HG03135 (cell line): ENCODE data around the gene ACTA1.
"Not testable (repeated sequence)": the region's sequence is repeated elsewhere in the genome, so short reads cannot be mapped to it uniquely, and the experiment has no call there.

Experiments used
- ATAC-seq: cut with Tn5 transposase; IDR thresholded peaks from one replicate; pipeline ENCODE4 v1.9.1; 2021; ENCODE audit warnings: mild to moderate bottlenecking, moderate library complexity; ENCODE audit not compliant: unreplicated experiment

ACTA1 gene

DNA sequence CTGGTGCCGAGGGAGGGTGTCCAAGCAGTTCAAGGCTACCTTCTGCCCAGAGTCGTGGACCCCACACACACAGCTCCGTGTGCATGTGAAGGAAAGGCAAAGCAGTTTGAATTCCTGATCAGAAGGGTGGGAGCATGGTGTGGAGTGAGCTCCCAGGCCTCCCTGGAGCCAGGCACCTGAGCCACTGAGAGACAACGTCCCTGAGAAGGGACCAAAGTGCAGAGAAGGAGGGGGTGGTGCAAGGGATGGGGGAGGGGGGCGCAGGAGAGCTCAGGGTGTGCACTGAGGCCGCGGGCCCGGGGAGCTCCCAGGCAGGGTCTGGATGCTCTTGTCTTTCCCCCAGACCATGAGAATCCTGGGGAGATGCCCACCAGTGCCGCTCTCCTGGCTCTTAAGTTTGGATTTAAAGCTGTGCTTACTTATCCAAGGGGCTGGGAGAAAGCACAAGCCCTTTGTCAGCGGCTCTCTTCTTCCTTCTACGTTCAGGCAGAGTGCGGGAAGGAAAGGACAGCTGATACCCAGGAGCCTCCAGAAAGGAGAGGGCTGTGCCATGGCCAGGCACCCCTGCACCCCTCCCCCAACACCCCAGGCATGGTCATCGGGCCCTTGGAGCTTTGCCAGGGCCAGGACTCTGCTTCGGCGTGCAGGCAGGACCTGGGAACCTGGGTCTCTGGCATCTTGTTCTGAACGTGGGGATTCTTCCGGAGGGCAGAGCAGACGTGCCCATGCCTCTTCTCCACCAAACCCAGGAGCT, 24.1 kb downstream of the ACTA1 start:
- no peak for ATAC-seq

GRCh38 chr1:229408458-229409037, 25.3 kb downstream of the ACTA1 start:
- no peak for ATAC-seq

- no peak for ATAC-seq
These were observed 26.5 kb downstream of the ACTA1 start for GRCh38 chr1:229407206-229408026.

DNA sequence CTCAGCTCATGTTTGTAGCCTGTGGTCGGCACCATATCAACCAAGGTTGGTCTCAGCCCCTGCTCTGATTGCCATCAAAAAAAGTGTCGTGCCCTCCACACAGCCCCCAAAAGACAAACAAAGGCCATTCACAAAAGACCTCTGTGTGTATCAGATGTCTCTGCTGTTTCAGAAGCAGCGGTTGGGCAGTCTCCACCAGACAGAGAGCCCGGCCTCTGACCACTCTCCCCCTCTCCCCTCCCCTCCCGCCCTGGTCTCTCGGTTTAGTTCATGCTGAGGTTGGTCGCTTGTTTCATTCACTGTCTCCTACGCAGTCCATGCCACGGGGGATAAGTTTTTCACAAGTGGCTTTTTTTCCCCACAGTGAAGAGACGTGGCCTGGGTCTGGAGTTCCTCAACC, 27.1 kb downstream of the ACTA1 start:
- ATAC-seq, result no peak

DNA sequence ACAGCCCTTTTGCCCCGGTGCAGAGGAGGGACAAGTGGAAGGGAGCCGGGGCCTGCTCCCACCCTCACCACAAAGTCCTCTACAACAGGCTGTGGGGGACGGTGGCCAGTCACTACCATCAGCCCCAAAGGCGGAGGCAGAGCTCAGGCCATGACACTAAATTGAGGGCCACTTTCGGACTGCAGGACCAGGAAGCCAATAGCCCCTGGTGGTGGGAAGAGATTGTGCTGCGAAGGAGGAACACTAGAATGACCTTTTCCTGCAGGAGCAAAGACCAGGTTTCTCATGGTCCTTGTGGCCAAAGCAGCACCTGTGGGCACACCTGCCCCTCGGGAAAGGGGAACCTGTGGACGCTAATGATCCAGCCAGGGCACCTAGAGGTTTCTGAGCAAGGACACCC, 30.3 kb downstream of the ACTA1 start:
- ATAC-seq, result no peak

DNA sequence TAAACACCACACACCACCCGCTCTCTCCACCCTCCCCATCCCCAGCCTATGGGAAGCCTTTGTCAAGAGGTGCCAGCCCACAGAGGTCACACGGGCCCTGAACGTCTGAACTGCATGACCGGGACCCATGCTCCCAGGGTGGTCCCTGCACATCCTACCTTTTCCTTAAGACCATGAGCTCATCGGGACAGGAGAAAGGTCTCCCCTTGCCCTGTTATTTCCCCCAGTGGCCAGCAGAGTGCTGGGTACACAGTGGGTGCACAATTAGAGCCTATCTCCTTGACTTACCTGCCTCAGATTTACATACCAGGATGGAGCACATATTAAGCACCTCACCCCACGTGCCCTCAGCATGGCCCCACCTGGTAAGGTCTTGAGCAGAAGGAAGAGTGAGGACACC, 30.9 kb downstream of the ACTA1 start:
- no peak for ATAC-seq

- ATAC-seq, result not testable (repeated sequence)
These were observed 31.6 kb downstream of the ACTA1 start for GRCh38 chr1:229402329-229402728.

DNA sequence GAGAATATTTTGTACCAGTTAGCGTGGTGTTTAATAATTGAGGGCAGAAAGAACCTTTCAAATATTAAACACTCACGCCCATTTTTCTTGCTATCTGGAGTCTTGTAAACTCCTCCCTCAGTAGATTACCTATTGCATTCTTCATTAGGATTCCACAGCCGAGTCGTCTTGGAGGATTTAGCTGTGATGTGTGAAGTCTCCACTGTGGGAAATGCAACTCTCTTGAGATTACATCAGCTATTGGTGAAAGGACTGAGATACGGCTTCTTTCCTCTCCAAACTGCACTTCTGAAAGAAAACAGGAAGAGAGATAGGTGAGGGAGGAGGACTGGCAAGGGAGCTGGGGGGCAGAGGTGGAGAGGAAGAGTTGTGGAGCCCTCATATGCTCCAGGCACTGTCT, 36.1 kb downstream of the ACTA1 start:
- no peak for ATAC-seq

DNA sequence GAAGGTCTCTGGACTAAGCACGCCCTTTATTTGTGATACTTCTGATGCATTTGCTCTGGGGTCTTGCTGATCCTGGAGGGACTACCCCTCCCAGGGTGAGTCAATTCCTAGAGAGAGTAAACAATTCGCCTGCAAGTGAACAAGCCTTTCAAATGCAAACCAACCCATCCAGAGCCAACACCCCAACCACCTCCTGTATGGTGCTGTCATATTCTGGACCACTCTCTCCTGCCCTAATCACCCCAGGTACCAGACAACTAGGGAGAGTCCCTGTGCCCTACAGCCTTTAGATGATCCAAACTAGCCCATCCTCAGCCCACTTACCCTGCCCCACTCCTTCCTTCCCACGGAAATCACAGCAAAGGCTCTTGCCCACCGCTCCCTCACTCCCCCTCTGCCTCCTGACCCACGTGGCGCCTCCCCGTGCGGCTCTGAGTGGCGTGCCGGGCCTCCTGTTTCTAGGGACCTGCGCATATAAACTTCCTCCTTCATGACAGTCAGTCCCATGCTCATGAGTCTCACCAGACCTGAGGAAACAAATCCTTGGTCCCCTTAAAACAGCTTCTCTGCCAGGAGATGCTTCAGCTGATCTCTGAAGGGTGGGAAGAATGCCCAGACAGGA, 37.2 kb downstream of the ACTA1 start:
- no peak for ATAC-seq

DNA sequence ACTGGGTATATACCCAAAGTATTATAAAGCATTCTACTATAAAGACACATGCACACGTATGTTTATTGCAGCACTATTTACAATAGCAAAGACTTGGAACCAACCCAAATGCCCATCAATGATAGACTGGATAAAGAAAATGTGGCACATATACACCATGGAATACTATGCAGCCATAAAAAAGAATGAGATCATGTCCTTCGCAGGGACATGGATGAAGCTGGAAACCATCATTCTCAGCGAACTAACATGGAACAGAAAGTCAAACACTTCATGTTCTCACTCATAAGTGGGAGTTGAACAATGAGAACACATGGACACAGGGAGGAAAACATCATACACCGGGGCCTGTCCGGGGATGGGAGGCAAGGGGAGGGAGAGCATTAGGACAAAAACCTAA, 39.4 kb downstream of the ACTA1 start:
- ATAC-seq, result not testable (repeated sequence)

DNA sequence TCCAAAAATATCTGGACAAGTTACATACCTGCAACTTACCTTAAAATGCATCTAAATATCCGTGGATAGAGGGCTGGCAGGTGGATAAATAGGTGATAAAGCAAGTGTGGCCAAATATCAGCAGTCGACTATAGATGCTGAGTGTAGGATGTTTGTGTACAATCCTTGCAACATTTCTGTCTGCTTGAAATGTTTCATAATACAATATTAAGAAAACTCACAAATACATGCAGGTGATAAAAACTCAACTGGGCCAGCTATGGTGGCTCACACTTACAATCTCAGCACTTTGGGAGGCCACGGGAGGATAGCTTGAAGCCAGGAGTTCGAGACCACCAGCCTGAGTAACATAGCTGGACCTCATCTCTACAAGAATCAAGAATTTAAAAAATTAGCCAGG, 41.0 kb downstream of the ACTA1 start:
- no peak for ATAC-seq

- no peak for ATAC-seq
These were observed 43.8 kb downstream of the ACTA1 start for GRCh38 chr1:229390130-229390529.

- ATAC-seq, result no peak
These were observed 44.9 kb downstream of the ACTA1 start for GRCh38 chr1:229388897-229389580.

DNA sequence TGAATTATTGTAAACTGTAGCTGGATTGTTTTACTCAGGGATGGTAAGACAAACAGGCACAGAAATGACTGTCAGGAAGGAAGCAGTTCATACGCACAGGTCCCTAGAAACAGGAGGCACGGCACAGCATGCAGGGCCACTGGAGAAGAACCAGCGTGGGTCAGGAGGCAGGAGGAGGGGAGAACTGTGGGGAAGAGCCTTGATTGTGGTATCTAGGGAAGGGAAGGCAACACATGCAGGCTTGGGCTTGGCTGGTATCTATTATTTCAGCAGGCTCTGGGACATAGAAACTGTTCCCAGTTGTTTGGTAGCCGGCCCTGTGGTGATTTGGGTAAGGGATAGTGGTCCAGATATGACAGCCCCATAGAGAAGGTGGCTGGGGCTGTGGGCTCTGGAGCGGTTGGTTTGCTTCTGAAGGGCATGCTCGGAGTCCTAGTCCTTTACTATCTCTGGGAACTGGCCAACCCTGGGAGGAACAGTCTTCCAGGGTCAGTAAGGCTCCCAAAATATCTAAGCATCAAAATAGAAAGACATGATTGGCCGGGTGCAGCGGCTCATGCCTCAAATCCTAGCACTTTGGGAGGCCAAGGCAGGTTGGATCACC, 47.9 kb downstream of the ACTA1 start:
- ATAC-seq, result no peak

DNA sequence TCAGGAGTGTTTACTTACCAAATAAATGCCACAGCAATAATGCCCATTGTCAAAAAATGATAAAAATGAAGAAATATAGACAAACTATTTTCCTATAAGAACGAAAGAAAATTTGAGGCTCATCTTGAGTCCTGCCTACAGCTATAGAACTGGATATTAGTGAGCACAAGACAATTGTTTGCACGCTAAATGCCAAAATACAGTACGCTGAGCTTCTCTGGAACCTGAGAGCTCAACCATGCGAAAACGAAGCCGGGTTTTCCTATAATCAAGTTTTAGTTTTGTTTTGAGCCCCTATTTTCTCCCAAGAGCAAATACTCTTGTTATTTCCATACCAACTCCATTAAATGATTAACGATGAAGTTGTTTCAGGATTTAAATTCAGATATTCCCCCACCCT, 49.1 kb downstream of the ACTA1 start:
- ATAC-seq, result no peak

DNA sequence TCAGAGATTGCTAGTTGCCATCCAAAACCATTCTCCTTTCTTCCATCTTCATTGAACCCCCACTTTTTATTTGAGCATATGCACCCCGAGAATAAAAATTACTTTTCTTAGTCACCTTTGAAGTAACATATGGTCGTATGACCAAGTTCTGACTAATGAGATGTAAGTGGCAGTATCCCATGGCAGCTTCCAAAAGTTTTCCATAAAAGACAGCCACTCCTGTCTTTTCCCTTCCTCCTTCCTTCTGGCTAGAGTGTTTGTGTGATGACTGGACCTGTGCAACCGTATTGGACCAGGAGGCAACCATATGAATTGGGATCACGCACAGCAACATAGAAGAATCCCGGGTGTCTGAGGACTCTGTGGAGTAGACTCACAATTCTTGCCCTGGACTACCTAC, 49.9 kb downstream of the ACTA1 start:
- no peak for ATAC-seq

DNA sequence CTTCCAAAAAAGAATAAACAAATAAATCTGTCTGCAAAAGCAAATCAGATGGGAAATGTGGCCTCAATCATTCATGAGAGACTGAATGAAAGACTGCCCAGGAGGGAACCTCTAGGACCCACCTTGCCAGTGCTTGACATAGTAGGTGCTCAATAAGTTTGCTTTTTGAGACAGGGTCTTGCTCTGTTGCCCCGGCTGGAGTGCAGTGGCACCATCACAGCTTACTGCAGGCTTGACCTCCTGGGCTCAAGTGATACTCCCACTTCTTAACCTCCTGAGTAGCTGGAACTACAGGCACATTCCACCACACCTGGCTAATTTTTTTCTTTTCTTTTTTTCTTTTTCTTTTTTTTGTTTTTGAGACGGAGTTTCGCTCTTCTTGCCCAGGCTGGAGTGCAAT, 50.7 kb downstream of the ACTA1 start:
- no peak for ATAC-seq
